Ovary (tissue), 9 donors: ENCODE measurements around the gene PPP6R2. TPM values are rescaled to one million over a fixed set of nuclear protein-coding genes. Genes with fewer than 3 reads are reported as not detected.

Experiments
- DNase-seq, 5 donors: peaks; one replicate each; pipeline ENCODE4 v3.0.0-alpha.2; 2019 to 2020
- H3K27ac ChIP-seq, 2 donors: fragments of 200-600 bp; one replicate each; pipeline versions ENCODE4 v1.5.1 to v1.8.0; 2019 to 2022
- H3K27me3 ChIP-seq: fragments of 200-600 bp; one replicate; pipeline ENCODE4 v1.8.0; 2022
- H3K36me3 ChIP-seq: fragments of 200-600 bp; sonication (generic); one replicate; pipeline ENCODE4 v1.5.1; 2019
- H3K4me1 ChIP-seq: one replicate; pipeline ENCODE4 v1.8.1; 2013; ENCODE audit warnings: mild to moderate bottlenecking, moderate library complexity; ENCODE audit not compliant: insufficient read depth
- H3K4me3 ChIP-seq: fragments of 200-600 bp; sonication (generic); one replicate; pipeline ENCODE4 v1.5.1; 2017
- H3K9me3 ChIP-seq, 2 donors: fragments of 200-600 bp in 1 of 2; sonication (generic) in 1 of 2; one replicate each; pipeline versions ENCODE4 v1.5.1 to v1.8.1; 2013 to 2019; ENCODE audit warnings: mild to moderate bottlenecking in 1 of 2, moderate library complexity in 1 of 2
- EP300 ChIP-seq: sonication (generic); formaldehyde crosslinking; IDR thresholded peaks from one replicate; pipeline ENCODE4 v1.6.1; 2017; ENCODE audit warnings: antibody characterized with exemption
- POLR2A ChIP-seq: fragments of 450-650 bp; IDR thresholded peaks from one replicate; pipeline ENCODE4 v1.6.1; 2017; ENCODE audit warnings: antibody characterized with exemption, mild to moderate bottlenecking, moderate library complexity
- WGBS, 3 donors: extraction: QIAGEN DNeasy Blood & Tissue Kit in 1 of 3; methylation state at CpG; one replicate each; pipeline versions ENCODE4 v1.1.5 to v1.1.7; 2013 to 2017; 5-methylcytosine and 5-hydroxymethylcytosine counted together
- intact Hi-C, 4 donors: fragments of 100-400 bp; cut with DNase I; formaldehyde crosslinking; loops; one replicate each; pipeline versions ENCODE4 v1.11.0 to v1.15.1; 2022 to 2023
- polyA plus RNA-seq, 2 donors: library from polyadenylated mRNA; stranded (reverse); fragments of 200-250 nt in 1 of 2; fragments of 350-450 nt in 1 of 2; fragmentation: Illumina TruSeq in 1 of 2; extraction: RNeasy Lipid Tissue Mini Kit (QIAGEN cat#74804) in 1 of 2; gene quantifications; one replicate each; pipeline ENCODE4 v1.2.3, GENCODE V29; 2013 to 2014
- total RNA-seq, 7 donors: library from RNA; depleted of rRNA in 2 of 7; stranded (reverse); fragments of >200 nt in 2 of 7; fragmentation: NEBNext Ultra II Directional in 3 of 7; extraction: Animal tissue kit (Norgen Biotek cat#: 25700) in 3 of 7; gene quantifications; one replicate each; pipeline versions ENCODE4 v1.1.0 to v1.2.4, GENCODE V29; 2016 to 2023
- TF ChIP-seq, protein P1 (sequence below), 3 donors: fragments of 450-650 bp in 2 of 3; fragments of 200-600 bp in 1 of 3; IDR thresholded peaks; one replicate each; pipeline versions ENCODE4 v1.5.1 to v1.8.0; 2016 to 2022; ENCODE audit warnings: antibody characterized with exemption in 3 of 3, mild to moderate bottlenecking in 1 of 3
- donor health status: DM: no; HTN: no; CAD: no; lungs with moderate emphysema.
- donor health status: DM: no; HTN: no; CAD: no.
- donor health status: Bipolar disorder and iron deficiency.
- donor health status: DM: yes; HTN: yes; CAD: no.
- donor health status: DM: no; HTN: no; CAD: no.
- donor health status: DM: yes; HTN: yes; CAD: no.

PPP6R2 gene
- total and polyA plus RNA-seq, 9 donors: 8.2 to 52.9 (median 35.1) TPM

DNA sequence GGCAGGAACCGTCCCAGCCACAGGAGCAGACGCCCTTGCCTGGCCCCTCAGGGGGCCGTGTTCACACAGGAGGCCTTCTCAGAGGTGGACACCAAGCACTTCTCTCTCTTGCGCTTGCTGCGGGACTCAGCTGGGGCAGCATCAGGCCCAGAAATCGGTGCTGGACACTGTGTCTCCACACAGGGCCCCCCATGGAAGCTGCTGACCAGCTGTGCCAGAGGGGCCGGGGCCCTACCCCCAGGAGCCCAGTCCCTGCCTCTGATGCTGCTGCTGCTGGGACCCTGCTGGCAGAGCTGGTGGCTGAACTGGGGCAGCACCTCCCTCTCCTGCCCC, 39.6 kb upstream of the PPP6R2 start:
- Histone ChIP-seq H3K27me3 (no peaks in the 10 kb centered on the region), H3K4me1 (peaks cover 66% of the 10 kb centered on the region), H3K36me3 (no peaks in the 10 kb centered on the region), H3K4me3 (no peak overlapping the region), H3K27ac (peak overlapping the region; percentile 37 to 91), H3K9me3 (no peaks in the 10 kb centered on the region)
- intact Hi-C loops: no loop called here
- WGBS, 3 donors: 44 to 49% (median 48%) methylated on average over 7 of the region's 7 CpGs
- TF ChIP-seq POLR2A (no peak), EP300 (no peak)
- TF ChIP-seq, protein P1, sequence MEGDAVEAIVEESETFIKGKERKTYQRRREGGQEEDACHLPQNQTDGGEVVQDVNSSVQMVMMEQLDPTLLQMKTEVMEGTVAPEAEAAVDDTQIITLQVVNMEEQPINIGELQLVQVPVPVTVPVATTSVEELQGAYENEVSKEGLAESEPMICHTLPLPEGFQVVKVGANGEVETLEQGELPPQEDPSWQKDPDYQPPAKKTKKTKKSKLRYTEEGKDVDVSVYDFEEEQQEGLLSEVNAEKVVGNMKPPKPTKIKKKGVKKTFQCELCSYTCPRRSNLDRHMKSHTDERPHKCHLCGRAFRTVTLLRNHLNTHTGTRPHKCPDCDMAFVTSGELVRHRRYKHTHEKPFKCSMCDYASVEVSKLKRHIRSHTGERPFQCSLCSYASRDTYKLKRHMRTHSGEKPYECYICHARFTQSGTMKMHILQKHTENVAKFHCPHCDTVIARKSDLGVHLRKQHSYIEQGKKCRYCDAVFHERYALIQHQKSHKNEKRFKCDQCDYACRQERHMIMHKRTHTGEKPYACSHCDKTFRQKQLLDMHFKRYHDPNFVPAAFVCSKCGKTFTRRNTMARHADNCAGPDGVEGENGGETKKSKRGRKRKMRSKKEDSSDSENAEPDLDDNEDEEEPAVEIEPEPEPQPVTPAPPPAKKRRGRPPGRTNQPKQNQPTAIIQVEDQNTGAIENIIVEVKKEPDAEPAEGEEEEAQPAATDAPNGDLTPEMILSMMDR (IDR thresholded peaks at IDR 0.05): no peak
- DNase-seq: peak in 1 of 5 donors; percentile 38

DNA sequence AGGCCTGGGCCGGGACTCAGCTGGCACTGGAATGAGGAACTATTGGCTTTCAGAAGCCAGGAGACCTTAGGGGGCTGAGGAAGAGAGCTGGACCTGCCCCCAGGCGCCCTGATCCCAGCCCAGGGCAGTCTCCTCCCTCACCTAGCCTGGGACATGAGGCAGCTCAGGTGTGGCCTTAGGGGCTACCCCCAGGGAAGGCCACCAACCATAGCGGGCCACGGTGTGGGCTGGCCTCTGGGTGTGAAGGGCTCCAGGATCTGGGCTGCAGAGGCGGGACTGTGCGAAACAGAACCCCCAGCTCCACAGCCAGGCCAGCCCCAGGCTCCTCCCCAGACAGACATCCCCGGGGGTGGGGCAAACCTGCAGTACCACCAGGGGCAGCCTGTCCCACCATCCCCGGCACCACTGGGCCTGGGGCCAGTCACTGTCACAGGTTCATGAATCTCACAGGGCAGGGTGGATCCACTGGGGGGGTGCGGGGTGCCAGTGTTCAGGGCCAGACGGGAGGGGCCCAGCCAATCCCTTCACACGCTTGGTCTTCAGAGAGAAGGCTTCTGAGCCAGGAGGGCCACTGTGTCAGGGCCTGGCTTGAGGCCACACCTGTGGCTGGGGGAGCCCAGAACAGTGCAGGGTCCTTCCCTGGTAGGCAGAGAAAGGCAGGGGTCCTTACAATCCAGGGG, 39.1 kb upstream of the PPP6R2 start:
- Histone ChIP-seq H3K9me3 (no peaks in the 10 kb centered on the region), H3K4me3 (no peak overlapping the region), H3K4me1 (peaks cover 65% of the 10 kb centered on the region), H3K27ac (peak overlapping the region; percentile 37 to 91), H3K27me3 (no peaks in the 10 kb centered on the region), H3K36me3 (no peaks in the 10 kb centered on the region)
- intact Hi-C loops: no loop called here
- TF ChIP-seq EP300: no peak
- TF ChIP-seq, protein P1 (IDR thresholded peaks at IDR 0.05): no peak
- peak in 2 of 5 donors; percentile 61 to 66 for DNase-seq
- 20 to 40% (median 35%) methylated on average over 8 to 11 of the region's 11 CpGs for WGBS, 3 donors

DNA sequence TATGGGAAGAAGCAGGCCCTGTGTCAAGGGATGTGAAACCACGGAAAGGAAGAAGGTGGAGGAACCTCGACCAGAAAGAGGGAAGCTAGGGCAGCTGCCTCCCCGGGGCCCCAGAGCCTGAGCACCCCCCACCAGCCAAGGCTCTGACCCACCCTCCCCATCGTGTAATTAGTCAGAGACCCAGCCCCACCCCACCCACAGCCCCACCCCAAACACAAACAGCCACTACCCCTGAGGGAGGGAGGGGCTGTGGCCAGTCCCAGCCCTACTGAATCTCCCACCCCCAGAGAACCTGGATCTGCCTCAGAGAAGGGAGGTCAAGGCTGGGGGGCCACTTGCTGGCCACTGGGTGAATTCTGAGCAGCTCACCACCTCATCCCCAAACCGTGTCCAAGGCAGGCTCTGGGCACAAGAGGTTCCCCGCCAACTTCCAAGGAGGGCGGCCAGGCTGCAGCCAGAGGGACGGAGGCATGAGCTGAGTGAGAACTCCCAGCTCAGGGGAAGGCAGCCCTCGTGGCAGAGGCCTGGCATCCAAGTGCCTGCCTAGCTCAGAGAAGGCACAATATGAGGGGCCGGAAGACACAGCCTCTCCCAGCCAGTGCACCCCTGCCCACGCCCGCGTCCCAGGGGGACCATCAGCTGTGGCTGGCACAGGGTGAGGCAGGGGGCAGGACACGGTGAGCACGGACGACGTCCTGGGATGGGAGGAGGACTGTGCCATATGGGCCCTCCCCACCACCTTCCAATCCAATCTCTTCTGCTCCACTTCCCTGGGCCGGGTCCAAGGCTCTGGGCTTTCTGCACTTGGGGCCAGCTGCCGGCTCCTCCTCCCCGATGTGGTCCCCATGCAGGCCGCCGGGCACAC, 38.4 kb upstream of the PPP6R2 start:
- intact Hi-C loops: no loop called here
- DNase-seq: peak in 3 of 5 donors; percentile 50 to 73 (median 68)
- Histone ChIP-seq H3K36me3 (no peaks in the 10 kb centered on the region), H3K9me3 (no peaks in the 10 kb centered on the region), H3K4me3 (peak overlapping the region; percentile 76), H3K4me1 (peaks cover 64% of the 10 kb centered on the region), H3K27ac (peak overlapping the region; percentile 37 to 91), H3K27me3 (no peaks in the 10 kb centered on the region)
- 14 to 16% (median 16%) methylated on average over 21 to 22 of the region's 22 CpGs for WGBS, 3 donors
- TF ChIP-seq EP300: no peak
- TF ChIP-seq, protein P1 (IDR thresholded peaks at IDR 0.05): no peak
- TF ChIP-seq POLR2A: no peak

DNA sequence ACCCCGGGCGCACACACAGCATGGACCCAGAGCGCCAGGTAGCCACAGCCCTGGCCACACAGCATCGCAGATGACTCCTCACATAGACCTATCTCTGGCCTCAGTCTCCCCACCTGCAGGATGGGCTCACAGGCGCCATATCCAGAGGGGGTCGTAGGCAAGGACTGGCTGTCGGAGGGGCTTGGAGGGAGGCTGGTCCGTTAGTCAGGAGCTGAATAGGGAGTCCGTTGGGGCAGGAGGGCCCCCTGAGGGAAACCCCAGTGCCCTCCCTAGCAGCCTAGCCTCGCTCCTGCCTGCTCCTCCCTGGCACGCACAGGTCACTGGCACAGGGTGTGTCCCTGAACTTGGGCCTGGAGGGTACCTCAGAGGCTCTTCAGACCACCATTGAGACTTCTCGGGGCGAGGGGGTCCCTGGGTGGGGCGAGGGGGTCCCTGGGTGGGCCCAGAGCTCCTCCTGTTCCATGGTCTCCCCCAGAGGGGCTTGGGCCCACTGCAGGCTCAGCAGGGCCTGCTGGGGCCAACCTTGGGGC, 37.7 kb upstream of the PPP6R2 start:
- Histone ChIP-seq H3K4me1 (peaks cover 58% of the 10 kb centered on the region), H3K27me3 (no peaks in the 10 kb centered on the region), H3K4me3 (peak overlapping the region; percentile 76), H3K27ac (peak overlapping the region; percentile 37 to 91), H3K36me3 (no peaks in the 10 kb centered on the region), H3K9me3 (no peaks in the 10 kb centered on the region)
- no peak for TF ChIP-seq EP300
- no peak for TF ChIP-seq POLR2A
- TF ChIP-seq, protein P1 (IDR thresholded peaks at IDR 0.05): no peak
- intact Hi-C loops: no loop called here
- DNase-seq: peak in 1 of 5 donors; percentile 68
- 19 to 34% (median 24%) methylated on average over 10 to 14 of the region's 14 CpGs for WGBS, 3 donors
